A673 (cell line): ENCODE measurements around the gene FHIT.

Experiments used
- CTCF ChIP-seq: fragments of 300-800, 200-600 bp; sonication (generic); conservative IDR thresholded peaks from 2 replicates; pipeline ENCODE4 v1.5.1; 2017; ENCODE audit warnings: low read depth, mild to moderate bottlenecking, antibody characterized with exemption, low read length, moderate library complexity, mixed read lengths
- EZH2 ChIP-seq: fragments of 200-600 bp; sonication (generic); IDR thresholded peaks from 2 replicates; pipeline ENCODE4 v1.6.1; 2017; ENCODE audit warnings: borderline replicate concordance, low read depth, mild to moderate bottlenecking, mixed read lengths, antibody characterized with exemption, low read length; ENCODE audit not compliant: poor library complexity, severe bottlenecking

- TF ChIP-seq EZH2 (no peak), CTCF (no peak)
These were observed 112.9 kb downstream of the FHIT start for GRCh38 chr3:61138401-61138800.
